ENCODE measurements around the gene ITPRIPL2. TPM values are rescaled to one million over a fixed set of nuclear protein-coding genes. Genes with fewer than 3 reads are reported as not detected.

Gene ITPRIPL2
- total and polyA plus RNA-seq, 2 of the 4 experiments (the other 2 are of a cell fraction): 9.2 to 11.1 TPM

- no peak for DNase-seq
- H3K27ac ChIP-seq (ENCODE audit: insufficient read depth, low read length): no peak overlapping the region
- H4K5ac ChIP-seq (ENCODE audit: low read depth, low read length): no peak overlapping the region
- H4K20me1 ChIP-seq (ENCODE audit: insufficient read depth, low read length): no peaks in the 10 kb centered on the region
- H3K79me1 ChIP-seq (ENCODE audit: low read depth in 1 of 2, low read length in 2 of 2): no peaks in the 10 kb centered on the region
- H2BK20ac ChIP-seq (ENCODE audit: low read depth, low read length): no peak overlapping the region
- intact Hi-C loops (cut with micrococcal nuclease): loop anchor here (5.0 kb wide), 1 partner anchor 434 kb away; the partner anchor contains the start of genes CCP110 and GDE1
- no peak overlapping the region for H3K9ac ChIP-seq (ENCODE audit: low read depth, low read length)
- TF ChIP-seq BHLHE40 (IDR thresholded peaks at IDR 0.05; ENCODE audit: low read depth, low read length): no peak
- TF ChIP-seq, protein P1, sequence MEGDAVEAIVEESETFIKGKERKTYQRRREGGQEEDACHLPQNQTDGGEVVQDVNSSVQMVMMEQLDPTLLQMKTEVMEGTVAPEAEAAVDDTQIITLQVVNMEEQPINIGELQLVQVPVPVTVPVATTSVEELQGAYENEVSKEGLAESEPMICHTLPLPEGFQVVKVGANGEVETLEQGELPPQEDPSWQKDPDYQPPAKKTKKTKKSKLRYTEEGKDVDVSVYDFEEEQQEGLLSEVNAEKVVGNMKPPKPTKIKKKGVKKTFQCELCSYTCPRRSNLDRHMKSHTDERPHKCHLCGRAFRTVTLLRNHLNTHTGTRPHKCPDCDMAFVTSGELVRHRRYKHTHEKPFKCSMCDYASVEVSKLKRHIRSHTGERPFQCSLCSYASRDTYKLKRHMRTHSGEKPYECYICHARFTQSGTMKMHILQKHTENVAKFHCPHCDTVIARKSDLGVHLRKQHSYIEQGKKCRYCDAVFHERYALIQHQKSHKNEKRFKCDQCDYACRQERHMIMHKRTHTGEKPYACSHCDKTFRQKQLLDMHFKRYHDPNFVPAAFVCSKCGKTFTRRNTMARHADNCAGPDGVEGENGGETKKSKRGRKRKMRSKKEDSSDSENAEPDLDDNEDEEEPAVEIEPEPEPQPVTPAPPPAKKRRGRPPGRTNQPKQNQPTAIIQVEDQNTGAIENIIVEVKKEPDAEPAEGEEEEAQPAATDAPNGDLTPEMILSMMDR (conservative IDR thresholded peaks at IDR 0.05; ENCODE audit: low read depth, low read length): no peak
- TF ChIP-seq ELK1 (IDR thresholded peaks at IDR 0.05; ENCODE audit: borderline replicate concordance, low read depth, low read length): no peak
- TF ChIP-seq NFE2L2 (IDR thresholded peaks at IDR 0.05; ENCODE audit: low read depth, low read length): no peak
- no peak for TF ChIP-seq FOS (IDR thresholded peaks at IDR 0.05; ENCODE audit: low read depth, low read length)
- H3K23ac ChIP-seq (ENCODE audit: low read depth, low read length): no peak overlapping the region
- no TSS peak for BruUV-seq (replicated peaks)
- H2AFZ ChIP-seq (replicated peaks; ENCODE audit: low read length, poor library complexity): no peak overlapping the region
- H3K4ac ChIP-seq (ENCODE audit: low read depth, low read length): no peak overlapping the region
- no peaks in the 10 kb centered on the region for H3K36me3 ChIP-seq (ENCODE audit: control insufficient read depth, insufficient read depth, low read length)
- H4K8ac ChIP-seq (ENCODE audit: low read depth in 2 of 2, low read length in 2 of 2): no peak overlapping the region
- 78% methylated on average over 1 of the region's 5 CpGs; no CpG with 5 or more reads in 1 of the 2 experiments for WGBS, 2 experiments (ENCODE audit: extremely low coverage in 2 of 2, insufficient read length in 1 of 2)
- no peak overlapping the region for H3K18ac ChIP-seq (ENCODE audit: low read depth, low read length)
- H4K91ac ChIP-seq (ENCODE audit: insufficient read depth, low read depth, low read length): no peak overlapping the region
- no peak overlapping the region for H2AK9ac ChIP-seq (replicated peaks; ENCODE audit: low read depth, low read length, poor library complexity)
- CTCF ChIA-PET: no interaction called here
- H2AK5ac ChIP-seq (ENCODE audit: low read depth, low read length): no peak overlapping the region
- peaks cover 6% of the 10 kb centered on the region for H3K4me1 ChIP-seq (ENCODE audit: control insufficient read depth, insufficient read depth, low read length)
- H2BK5ac ChIP-seq (ENCODE audit: low read depth, low read length, poor library complexity, severe bottlenecking): no peak overlapping the region
- H3K9me3 ChIP-seq (ENCODE audit: control insufficient read depth, insufficient read depth, low read length): no peaks in the 10 kb centered on the region
- no peak for ATAC-seq (ENCODE audit: low read depth)
- H3K27me3 ChIP-seq (ENCODE audit: control insufficient read depth, insufficient read depth, low read length): no peaks in the 10 kb centered on the region
- H3K14ac ChIP-seq (replicated peaks; ENCODE audit: low read depth, low read length): no peak overlapping the region
- H2BK15ac ChIP-seq (ENCODE audit: low read depth, low read length): no peak overlapping the region
- no peak overlapping the region for H3K4me2 ChIP-seq (ENCODE audit: low read depth, low read length)
- POLR2A ChIA-PET (ENCODE audit: unreplicated experiment): no interaction called here
- no peak overlapping the region for H2BK120ac ChIP-seq (ENCODE audit: low read depth, low read length)
- in situ Hi-C loops (cut with MboI; ENCODE audit: low sequenced_read_pairs): loop anchor here (5.0 kb wide), 2 partner anchors 289 to 414 kb away; no protein-coding TSS in a partner anchor
- dilution Hi-C loops (cut with HindIII; ENCODE audit: low sequenced_read_pairs, unreplicated experiment): no loop called here
- no peak overlapping the region for H3K4me3 ChIP-seq (ENCODE audit: insufficient read depth, low read depth, low read length)
- H3K56ac ChIP-seq (ENCODE audit: extremely low read depth, insufficient read depth, low read length): no peak overlapping the region
- H3K9me1 ChIP-seq (ENCODE audit: insufficient read depth, low read length): peaks cover 2% of the 10 kb centered on the region
These were observed 25.3 kb upstream of the ITPRIPL2 start for GRCh38 chr16:19088341-19088916.
